K562 (cell line): ENCODE measurements around the gene MAPK13. TPM values are rescaled to one million over a fixed set of nuclear protein-coding genes. Genes with fewer than 3 reads are reported as not detected.
A peak's percentile ranks its signal among the peaks of the same experiment; 100 is the strongest.

Experiments
- ARID2 ChIP-seq: fragments of 450-650 bp; IDR thresholded peaks from 2 replicates; pipeline ENCODE4 v1.6.1; 2017; ENCODE audit warnings: antibody characterized with exemption, mild to moderate bottlenecking
- ATF4 ChIP-seq: fragments of 450-650 bp; formaldehyde crosslinking; IDR thresholded peaks from 2 replicates; pipeline ENCODE4 v1.4.0; 2022; ENCODE audit warnings: mild to moderate bottlenecking, moderate library complexity
- E2F3 ChIP-seq: fragments of 250-450 bp; sonication (Bioruptor Pico); IDR thresholded peaks from 2 replicates; pipeline ENCODE4 v1.4.0; 2020; ENCODE audit warnings: mild to moderate bottlenecking
- ELF4 ChIP-seq: fragments of 450-650 bp; formaldehyde crosslinking; IDR thresholded peaks from 2 replicates; pipeline ENCODE4 v1.4.0; 2022; ENCODE audit warnings: missing genetic modification characterization
- ESRRA ChIP-seq: fragments of 450-650 bp; IDR thresholded peaks from 2 replicates; pipeline ENCODE4 v1.6.1; 2014; ENCODE audit warnings: low read depth, mild to moderate bottlenecking, moderate library complexity, borderline replicate concordance
- ETV5 ChIP-seq: sonication (generic); formaldehyde crosslinking; IDR thresholded peaks from 2 replicates; pipeline ENCODE4 v1.4.0; 2020; ENCODE audit warnings: low read depth, mild to moderate bottlenecking, missing genetic modification reagents
- HSF4 ChIP-seq: fragments of 250-450 bp; sonication (Bioruptor Pico); IDR thresholded peaks from 2 replicates; pipeline ENCODE4 v2.1.2; 2022; ENCODE audit warnings: mild to moderate bottlenecking, moderate library complexity, borderline replicate concordance
- MCM3 ChIP-seq: fragments of 450-650 bp; IDR thresholded peaks from 2 replicates; pipeline ENCODE4 v1.6.1; 2016
- MXI1 ChIP-seq: IDR thresholded peaks from 2 replicates; pipeline ENCODE4 v1.6.1; 2011; ENCODE audit warnings: low read depth, mild to moderate bottlenecking, improper control_type of control experiment, low read length
- NR2C2 ChIP-seq, 2 experiments: fragments of 200-800 bp in 1 of 2; sonication (Bioruptor generic) in 1 of 2; sonication (generic) in 1 of 2; formaldehyde crosslinking in 1 of 2; IDR thresholded peaks; 2 replicates each; pipeline versions ENCODE4 v1.6.1 to v1.8.0; 2016 to 2022; ENCODE audit warnings: mild to moderate bottlenecking in 1 of 2, missing compliant biosample characterization in 1 of 2, missing genetic modification characterization in 1 of 2, missing genetic modification reagents in 1 of 2
- RBM39 ChIP-seq: fragments of 200-400 bp; formaldehyde crosslinking; optimal IDR thresholded peaks from 2 replicates; pipeline ENCODE3; 2018; ENCODE audit warnings: low read depth, low read length
- RNF219 ChIP-seq: fragments of 250-450 bp; sonication (Bioruptor Pico); IDR thresholded peaks from 2 replicates; pipeline ENCODE4 v1.5.0; 2022; ENCODE audit warnings: mild to moderate bottlenecking
- SRSF3 ChIP-seq: fragments of 200-400 bp; formaldehyde crosslinking; IDR thresholded peaks from 2 replicates; pipeline ENCODE4 v1.6.1; 2016; ENCODE audit warnings: mild to moderate bottlenecking, low read length, moderate library complexity; ENCODE audit not compliant: insufficient read depth
- ZBTB1 ChIP-seq: sonication (generic); formaldehyde crosslinking; IDR thresholded peaks from 2 replicates; pipeline ENCODE4 v1.8.1; 2023; ENCODE audit warnings: missing genetic modification reagents, low read depth, mild to moderate bottlenecking, borderline replicate concordance
- ZBTB43 ChIP-seq: sonication (generic); formaldehyde crosslinking; IDR thresholded peaks from 2 replicates; pipeline ENCODE4 v1.8.0; 2023; ENCODE audit warnings: mild to moderate bottlenecking, missing genetic modification reagents
- ZBTB5 ChIP-seq: fragments of 450-650 bp; IDR thresholded peaks from 2 replicates; pipeline ENCODE4 v1.6.1; 2017; ENCODE audit warnings: antibody characterized with exemption
- ZBTB7A ChIP-seq: IDR thresholded peaks from 2 replicates; pipeline ENCODE4 v1.6.1; 2011; ENCODE audit warnings: low read depth, mild to moderate bottlenecking, low read length, moderate library complexity, borderline replicate concordance; ENCODE audit not compliant: control insufficient read depth
- ZC3H8 ChIP-seq: fragments of 450-650 bp; IDR thresholded peaks from 2 replicates; pipeline ENCODE4 v1.6.1; 2017
- ZKSCAN3 ChIP-seq: fragments of 250-450 bp; sonication (Bioruptor Pico); IDR thresholded peaks from 2 replicates; pipeline ENCODE4 v1.4.0; 2020
- ZNF174 ChIP-seq: fragments of 250-450 bp; sonication (Bioruptor Pico); IDR thresholded peaks from 2 replicates; pipeline ENCODE4 v1.4.0; 2020; ENCODE audit warnings: mild to moderate bottlenecking
- ZNF282 ChIP-seq: sonication (generic); formaldehyde crosslinking; IDR thresholded peaks from 2 replicates; pipeline ENCODE4 v1.8.1; 2023; ENCODE audit warnings: missing genetic modification reagents
- ZNF695 ChIP-seq: fragments of 450-650 bp; formaldehyde crosslinking; IDR thresholded peaks from 2 replicates; pipeline ENCODE4 v1.4.0; 2020; ENCODE audit warnings: mild to moderate bottlenecking, moderate library complexity
- ZNF778 ChIP-seq: fragments of 450-650 bp; formaldehyde crosslinking; IDR thresholded peaks from 2 replicates; pipeline ENCODE4 v1.4.0; 2020; ENCODE audit warnings: mild to moderate bottlenecking, moderate library complexity
- polyA plus RNA-seq, 8 experiments: library from polyadenylated mRNA; depleted of rRNA in 4 of 8; stranded (reverse) in 5 of 8; unstranded in 3 of 8; fragments of >200 nt; fragmentation: Nextera tagmentation in 2 of 8; fragmentation: Illumina TruSeq in 1 of 8; extraction: Ambion mirVana in 2 of 8; extraction: Trizol in 1 of 8; gene quantifications; 2 replicates each; pipeline versions ENCODE4 v1.2.1 to v1.2.3, GENCODE V29; 2011 to 2014; ENCODE audit warnings: inconsistent platforms in 1 of 8, missing spikeins in 1 of 8
- total RNA-seq, 7 experiments: library from RNA; depleted of rRNA in 6 of 7; stranded (reverse); fragments of >200 nt in 6 of 7; fragmentation: Illumina TruSeq in 2 of 7; extraction: Trizol in 2 of 7; gene quantifications; 2 replicates each; pipeline versions ENCODE4 v1.2.1 to v1.2.3, GENCODE V29; 2011 to 2021; ENCODE audit warnings: low replicate concordance in 1 of 7

MAPK13 gene
- total and polyA plus RNA-seq, 9 of the 15 experiments (the other 6 are each of a cell fraction or from before 2014, with no cell fraction given), result 0.03 to 2.3 (median 0.48) TPM; not detected in 1

- TF ChIP-seq ZBTB43 (CRISPR knock-in tag), result no peak
- TF ChIP-seq RNF219 (CRISPR knock-in tag), result no peak
- TF ChIP-seq ZNF695 (CRISPR knock-in tag), result no peak
- TF ChIP-seq ARID2, result no peak
- TF ChIP-seq MXI1, result no peak
- TF ChIP-seq ZKSCAN3 (CRISPR knock-in tag), result no peak
- no peak for TF ChIP-seq ELF4 (CRISPR knock-in tag)
- TF ChIP-seq NR2C2 (CRISPR knock-in tag; IDR thresholded peaks at IDR 0.05), result no peak
- TF ChIP-seq NR2C2 (tag; IDR thresholded peaks at IDR 0.05), result no peak
- TF ChIP-seq E2F3 (CRISPR knock-in tag), result no peak
- no peak for TF ChIP-seq ZNF282 (CRISPR knock-in tag)
- no peak; the same call in 1 of the 2 replicates for TF ChIP-seq ESRRA
- no peak for TF ChIP-seq SRSF3
- peak; percentile 57; the same call in 1 of the 2 replicates for TF ChIP-seq ZBTB7A
- no peak for TF ChIP-seq ZNF778 (CRISPR knock-in tag)
- no peak for TF ChIP-seq HSF4
- no peak for TF ChIP-seq ZNF174 (CRISPR knock-in tag)
- no peak for TF ChIP-seq MCM3
- no peak for TF ChIP-seq ZC3H8
- peak; percentile 22 for TF ChIP-seq ETV5 (CRISPR knock-in tag)
- TF ChIP-seq ATF4 (CRISPR knock-in tag), result no peak
- TF ChIP-seq ZBTB1 (CRISPR knock-in tag), result no peak
- TF ChIP-seq RBM39, result peak; percentile 72
- no peak for TF ChIP-seq ZBTB5
Observed at GRCh38 chr6:36123270-36124139, 6.8 kb upstream of the MAPK13 start (continued).
